ENCODE measurements around the gene CTNNBIP1.

The CTNNBIP1 gene

DNA sequence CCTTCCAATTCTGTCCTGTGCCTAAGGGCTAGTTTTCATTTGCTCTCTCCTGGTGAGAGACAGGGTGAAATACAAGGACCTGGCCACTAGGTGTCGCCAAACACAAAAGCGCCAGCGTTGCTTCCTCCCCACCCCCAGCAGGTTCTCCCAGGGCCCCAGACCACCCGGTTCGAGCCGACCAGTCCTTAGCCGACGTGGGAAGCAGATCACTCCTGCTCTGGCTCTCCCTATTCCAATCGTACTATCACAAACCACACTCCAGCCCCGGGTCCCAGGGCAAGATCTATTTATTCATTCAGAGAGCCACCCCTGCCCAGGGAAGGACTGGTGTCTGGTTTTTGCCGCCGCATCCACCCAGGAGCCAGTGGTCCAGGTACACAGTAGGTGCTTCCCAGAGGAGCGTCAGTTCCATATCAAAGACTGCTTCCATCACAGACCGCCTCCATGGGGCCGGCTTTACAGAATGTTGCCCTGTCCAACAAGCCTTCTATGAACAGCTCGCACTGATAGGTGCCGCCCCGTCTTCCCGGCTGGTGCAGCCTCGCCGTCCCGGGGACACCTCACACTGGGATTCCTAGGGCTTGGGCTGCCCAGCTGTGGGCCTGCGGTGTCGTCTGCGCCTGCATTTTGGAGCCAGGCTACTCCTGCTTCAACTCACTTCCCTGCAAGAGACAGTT is 35.0 kb downstream of the CTNNBIP1 start:
- DNase-seq, result peak; percentile 68

- no peak for DNase-seq
These were observed 35.7 kb downstream of the CTNNBIP1 start for GRCh38 chr1:9874412-9874811.

GRCh38 chr1:9873992-9874391 is 36.1 kb downstream of the CTNNBIP1 start:
- DNase-seq, result no peak

DNA sequence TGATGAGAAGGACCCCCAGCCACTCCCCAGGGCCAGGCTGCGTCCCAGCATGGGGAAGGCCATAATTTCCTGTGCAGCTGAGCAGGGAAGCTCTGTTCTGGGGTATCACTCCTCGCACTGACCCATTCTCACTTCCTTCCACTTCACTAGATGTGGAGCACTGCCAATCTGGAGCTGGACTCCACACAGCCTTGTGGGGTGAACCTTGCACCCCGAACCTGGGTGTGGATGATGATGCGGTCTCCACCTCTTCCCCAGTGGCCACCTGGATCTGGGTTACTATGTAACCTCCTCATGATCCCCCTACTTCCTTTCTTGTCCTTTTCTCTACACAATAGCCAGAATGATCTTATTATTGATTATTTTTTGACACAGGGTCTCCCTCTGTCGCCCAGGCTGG is 36.7 kb downstream of the CTNNBIP1 start:
- DNase-seq, result no peak

- DNase-seq, result peak; percentile 70
These were observed 37.5 kb downstream of the CTNNBIP1 start for GRCh38 chr1:9872430-9873165.

DNA sequence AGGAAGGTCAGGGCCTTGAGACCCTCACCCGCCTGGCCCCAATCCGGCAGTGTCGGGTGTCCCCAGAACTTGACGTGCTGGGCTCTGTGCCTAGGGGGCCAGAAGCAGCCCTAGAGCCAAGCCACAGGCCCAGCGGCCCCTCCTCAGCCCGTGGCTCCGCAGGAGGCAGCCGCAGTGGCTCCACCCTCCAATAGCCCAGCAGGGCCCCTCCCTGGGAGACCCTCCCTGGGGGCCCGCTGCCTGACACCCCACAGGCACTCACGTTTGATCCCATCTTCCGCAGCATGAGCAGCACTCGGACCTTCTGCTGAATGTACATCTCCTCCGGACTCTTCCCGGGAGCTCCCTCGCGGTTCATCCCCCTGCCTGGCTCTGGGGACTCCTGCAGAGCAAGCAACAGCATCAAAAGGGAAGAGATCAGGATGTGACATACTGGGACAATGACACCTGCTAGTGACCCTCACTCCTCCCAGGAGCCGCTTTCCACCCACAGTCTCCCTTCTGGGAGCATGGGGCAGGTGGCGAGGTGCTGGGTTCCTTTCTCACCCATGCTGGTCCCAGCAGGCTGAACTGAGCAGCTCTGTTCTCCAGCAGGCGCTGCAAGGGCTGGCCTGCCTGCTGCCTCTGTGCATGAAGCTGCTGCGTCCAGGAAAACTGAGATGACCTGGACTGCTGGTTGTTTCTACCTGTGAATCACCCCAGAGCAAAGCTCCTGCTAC is 38.2 kb downstream of the CTNNBIP1 start:
- DNase-seq, result no peak

DNA sequence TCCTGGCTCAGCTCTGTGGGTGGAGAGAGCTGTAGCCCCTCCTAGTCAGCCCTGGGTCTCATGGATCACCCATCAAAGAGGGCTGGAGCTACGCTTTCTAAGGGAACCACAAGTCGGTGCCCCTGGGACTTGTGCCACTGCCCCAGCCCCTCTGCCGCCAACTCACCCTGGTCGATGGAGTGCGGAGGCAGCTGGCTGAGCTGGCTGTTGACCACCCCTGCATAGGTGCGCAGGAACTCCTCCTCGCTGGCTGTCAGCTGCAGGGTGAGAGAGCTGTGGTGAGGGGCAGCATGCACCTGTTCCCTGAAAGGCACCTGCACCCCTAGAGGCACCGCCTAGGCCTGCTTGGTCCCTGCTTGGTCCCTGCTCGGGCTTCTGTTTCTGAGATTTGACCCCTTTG is 39.0 kb downstream of the CTNNBIP1 start:
- no peak for DNase-seq

GRCh38 chr1:9870572-9870971 is 39.5 kb downstream of the CTNNBIP1 start:
- DNase-seq, result no peak

- DNase-seq, result no peak
These were observed 40.2 kb downstream of the CTNNBIP1 start for GRCh38 chr1:9869831-9870251.

- DNase-seq, result no peak
These were observed 41.9 kb downstream of the CTNNBIP1 start for GRCh38 chr1:9868244-9868590.

GRCh38 chr1:9867408-9868243 is 42.4 kb downstream of the CTNNBIP1 start:
- peak; percentile 61 for DNase-seq

GRCh38 chr1:9866836-9867235 is 43.2 kb downstream of the CTNNBIP1 start:
- DNase-seq, result no peak

GRCh38 chr1:9865724-9866123 is 44.3 kb downstream of the CTNNBIP1 start:
- DNase-seq, result peak; percentile 21

GRCh38 chr1:9863371-9863770 is 46.7 kb downstream of the CTNNBIP1 start:
- no peak for DNase-seq

GRCh38 chr1:9861360-9861759 is 48.7 kb downstream of the CTNNBIP1 start:
- peak; percentile 31 for DNase-seq

GRCh38 chr1:9860887-9861286 is 49.2 kb downstream of the CTNNBIP1 start:
- DNase-seq, result peak; percentile 44

GRCh38 chr1:9859281-9860014 is 50.6 kb downstream of the CTNNBIP1 start:
- DNase-seq, result no peak

- DNase-seq, result no peak
These were observed 51.6 kb downstream of the CTNNBIP1 start for GRCh38 chr1:9858293-9859035.

DNA sequence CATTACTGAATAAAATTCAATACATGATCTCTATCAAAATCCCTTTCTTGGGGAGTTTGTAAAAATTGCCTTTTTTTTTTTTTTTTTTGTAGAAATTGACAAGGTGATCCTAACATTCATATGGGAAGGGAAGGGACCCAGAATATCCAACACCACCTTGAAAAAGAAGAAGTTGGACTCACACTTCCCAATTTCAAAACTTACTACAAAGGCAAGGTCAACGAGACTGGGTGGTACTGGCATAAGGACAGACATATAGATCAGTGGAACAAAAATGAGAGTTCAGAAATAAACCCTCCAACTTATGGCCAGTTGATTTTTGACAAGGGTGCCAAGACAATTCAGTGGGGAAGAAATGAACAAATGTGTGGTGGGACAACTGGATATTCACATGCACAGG is 54.9 kb downstream of the CTNNBIP1 start:
- DNase-seq, result no peak

DNA sequence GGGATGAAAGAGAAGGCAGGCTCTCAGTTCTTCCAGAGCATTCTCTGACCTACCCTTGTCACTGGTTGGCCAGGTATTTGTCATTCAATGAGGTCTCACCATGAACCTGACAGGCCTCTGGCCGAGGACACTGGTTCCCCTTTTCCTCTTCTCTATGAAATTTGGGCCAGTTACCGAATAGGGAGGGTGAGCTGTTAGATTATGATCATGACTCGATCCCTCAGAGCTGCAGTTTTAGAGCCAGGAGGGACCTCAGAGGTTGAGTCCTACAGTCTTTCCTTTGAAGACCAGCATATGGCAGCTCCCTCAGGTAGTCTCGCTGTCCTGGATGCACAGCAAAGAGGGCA is 56.8 kb downstream of the CTNNBIP1 start:
- no peak for DNase-seq

DNA sequence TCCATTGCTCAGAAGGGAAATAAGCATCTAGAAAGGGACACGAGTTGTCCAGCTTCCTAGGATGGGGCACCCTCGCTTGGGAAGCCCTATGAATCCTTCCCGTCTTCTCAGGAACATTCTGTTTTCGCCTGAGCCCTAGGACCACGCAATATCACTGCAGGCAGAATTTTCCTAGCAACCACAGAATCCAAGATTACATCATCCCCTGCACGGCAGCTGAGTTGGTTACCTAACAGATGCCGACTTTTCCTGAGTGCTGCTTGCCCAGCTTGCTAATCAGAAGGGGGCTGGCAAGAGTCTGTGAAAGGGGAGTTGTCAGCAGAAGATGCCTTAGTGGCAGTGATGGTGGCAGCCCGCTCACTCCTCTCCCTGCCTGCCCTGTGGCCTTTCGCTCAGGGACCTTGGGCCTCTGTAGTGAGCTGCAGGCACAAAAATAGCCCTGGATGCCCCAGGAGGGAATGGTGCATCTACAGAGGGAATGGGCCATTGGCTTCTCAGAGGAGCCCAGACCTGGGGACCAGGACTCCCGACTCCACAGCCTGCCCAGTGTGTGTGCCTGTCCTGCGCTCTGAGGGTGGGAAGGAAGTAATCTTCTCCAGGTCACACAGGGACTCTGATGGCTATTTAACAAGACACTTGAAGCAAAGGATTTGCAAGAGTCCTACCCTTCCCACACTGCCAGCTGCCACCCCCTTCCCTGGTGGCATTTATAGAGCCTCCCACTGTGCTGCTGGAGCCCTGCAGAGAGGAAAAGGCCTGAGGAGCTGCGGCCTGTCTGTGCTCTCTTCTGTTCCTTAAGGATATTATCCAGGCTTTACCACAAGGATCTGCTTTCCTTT is 57.4 kb downstream of the CTNNBIP1 start:
- DNase-seq, result peak; percentile 58

All from NCI-H69 (cell line).